ENCODE measurements around the gene DOCK2. TPM values are rescaled to one million over a fixed set of nuclear protein-coding genes. Genes with fewer than 3 reads are reported as not detected.

Gene DOCK2
- total and polyA plus RNA-seq, 7 donors = 2.3 to 21.1 (median 12.5) TPM

GRCh38 chr5:169768416-169768815 is 131.3 kb downstream of the DOCK2 start:
- intact Hi-C loops (cut with DNase I) = no loop called here
- Histone ChIP-seq H3K4me3 (no peak overlapping the region), H3K36me3 (no peaks in the 10 kb centered on the region), H3K27me3 (no peaks in the 10 kb centered on the region), H3K4me1 (no peaks in the 10 kb centered on the region), H3K9me3 (no peaks in the 10 kb centered on the region), H3K27ac (no peak overlapping the region)
- WGBS, 2 donors = 45 to 78% methylated on average over 1 of the region's 1 CpG
- DNase-seq = no peak
- TF ChIP-seq EP300 (IDR thresholded peaks at IDR 0.05) = no peak
- no peak for TF ChIP-seq POLR2AphosphoS5 (IDR thresholded peaks at IDR 0.05)
- TF ChIP-seq CTCF (IDR thresholded peaks at IDR 0.05) = no peak
- no peak for TF ChIP-seq POLR2A (IDR thresholded peaks at IDR 0.05)

DNA sequence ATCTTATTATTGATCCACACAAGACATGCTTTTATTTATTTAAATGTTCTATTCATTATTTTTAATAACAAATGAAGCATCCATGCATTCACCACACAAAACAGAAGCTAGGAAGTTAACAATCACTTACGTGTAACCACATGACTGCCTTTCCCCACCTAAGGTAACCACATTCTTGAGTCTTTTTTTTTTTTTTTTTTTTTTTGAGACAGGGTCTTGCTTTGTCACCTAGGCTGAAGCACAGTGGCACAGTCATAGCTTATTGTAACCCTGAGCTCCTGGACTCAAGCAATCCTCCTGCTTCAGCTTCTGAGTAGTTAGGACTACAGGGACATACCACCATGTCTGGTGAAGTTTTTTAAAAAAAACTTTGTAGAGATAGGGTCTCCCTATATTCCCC is 133.0 kb downstream of the DOCK2 start:
- Histone ChIP-seq H3K27ac (no peak overlapping the region), H3K36me3 (no peaks in the 10 kb centered on the region), H3K4me1 (no peaks in the 10 kb centered on the region), H3K9me3 (no peaks in the 10 kb centered on the region), H3K27me3 (no peaks in the 10 kb centered on the region), H3K4me3 (no peak overlapping the region)
- no peak for DNase-seq
- TF ChIP-seq CTCF (IDR thresholded peaks at IDR 0.05) = no peak
- WGBS, 2 donors = 28 to 44% methylated on average over 1 of the region's 1 CpG
- intact Hi-C loops (cut with DNase I) = no loop called here

GRCh38 chr5:169772256-169772655 is 135.2 kb downstream of the DOCK2 start:
- DNase-seq = no peak

GRCh38 chr5:169772688-169773087 is 135.6 kb downstream of the DOCK2 start:
- Histone ChIP-seq H3K36me3 (no peaks in the 10 kb centered on the region), H3K27ac (no peak overlapping the region), H3K4me1 (no peaks in the 10 kb centered on the region), H3K27me3 (no peaks in the 10 kb centered on the region), H3K9me3 (no peaks in the 10 kb centered on the region), H3K4me3 (no peak overlapping the region)
- TF ChIP-seq EP300 (IDR thresholded peaks at IDR 0.05) = no peak
- no peak for TF ChIP-seq POLR2AphosphoS5 (IDR thresholded peaks at IDR 0.05)
- TF ChIP-seq POLR2A (IDR thresholded peaks at IDR 0.05) = no peak
- TF ChIP-seq CTCF (IDR thresholded peaks at IDR 0.05) = no peak
- intact Hi-C loops (cut with DNase I) = no loop called here
- DNase-seq = no peak
- WGBS, 2 donors = 45 to 69% methylated on average over 6 of the region's 6 CpGs

More at GRCh38 chr5:169772256-169772655, 135.2 kb downstream of the DOCK2 start:
- Histone ChIP-seq H3K4me3 (no peak overlapping the region), H3K27me3 (no peaks in the 10 kb centered on the region), H3K4me1 (no peaks in the 10 kb centered on the region), H3K36me3 (no peaks in the 10 kb centered on the region), H3K27ac (no peak overlapping the region), H3K9me3 (no peaks in the 10 kb centered on the region)
- TF ChIP-seq POLR2AphosphoS5 (IDR thresholded peaks at IDR 0.05) (no peak), CTCF (IDR thresholded peaks at IDR 0.05) (no peak), POLR2A (IDR thresholded peaks at IDR 0.05) (no peak), EP300 (IDR thresholded peaks at IDR 0.05) (no peak)
- 62 to 90% methylated on average over 2 of the region's 2 CpGs for WGBS, 2 donors
- intact Hi-C loops (cut with DNase I) = no loop called here

- 23 to 68% methylated on average over 6 of the region's 6 CpGs for WGBS, 2 donors
- intact Hi-C loops (cut with DNase I) = no loop called here
Observed at GRCh38 chr5:169777159-169777558, 140.1 kb downstream of the DOCK2 start.

More at GRCh38 chr5:169777159-169777558, 140.1 kb downstream of the DOCK2 start:
- no peak for DNase-seq
- H3K36me3 ChIP-seq = no peaks in the 10 kb centered on the region
- no peak for TF ChIP-seq EP300 (IDR thresholded peaks at IDR 0.05)
- TF ChIP-seq POLR2AphosphoS5 (IDR thresholded peaks at IDR 0.05) = no peak
- no peak for TF ChIP-seq POLR2A (IDR thresholded peaks at IDR 0.05)
- no peak for TF ChIP-seq CTCF (IDR thresholded peaks at IDR 0.05)
- no peaks in the 10 kb centered on the region for H3K27me3 ChIP-seq
- H3K4me3 ChIP-seq = no peak overlapping the region
- H3K9me3 ChIP-seq = no peaks in the 10 kb centered on the region
- no peak overlapping the region for H3K27ac ChIP-seq
- H3K4me1 ChIP-seq = no peaks in the 10 kb centered on the region
